Measurements from ENCODE around the gene JAKMIP1. TPM values are rescaled to one million over a fixed set of nuclear protein-coding genes. Genes with fewer than 3 reads are reported as not detected.

The JAKMIP1 gene
- total RNA-seq, 1 donor from 2014 or later: 0.13 TPM

- POLR2A ChIA-PET: no interaction called here
- Mint-ChIP-seq H3K36me3 (ENCODE audit: low read depth) (no peaks in the 10 kb centered on the region), H3K4me1 (no peaks in the 10 kb centered on the region), H3K27me3 (no peaks in the 10 kb centered on the region), H3K4me3 (no peak overlapping the region), H3K9me3 (peaks cover 2% of the 10 kb centered on the region), H3K27ac (no peak overlapping the region)
- TF ChIP-seq CTCF (IDR thresholded peaks at IDR 0.05): no peak
- no peak for ATAC-seq (ENCODE audit: low read depth)
- CTCF ChIA-PET: no interaction called here
- no peak for DNase-seq
- intact Hi-C loops (cut with micrococcal nuclease): no loop called here
Measured at GRCh38 chr4:6165766-6166165, 34.6 kb downstream of the JAKMIP1 start.

GRCh38 chr4:6162885-6163284 is 37.5 kb downstream of the JAKMIP1 start:
- no peaks in the 10 kb centered on the region for H3K4me1 Mint-ChIP-seq
- H3K9me3 Mint-ChIP-seq: peaks cover 2% of the 10 kb centered on the region
- POLR2A ChIA-PET: no interaction called here
- CTCF ChIA-PET: no interaction called here
- intact Hi-C loops (cut with micrococcal nuclease): no loop called here
- no peaks in the 10 kb centered on the region for H3K27me3 Mint-ChIP-seq
- no peak overlapping the region for H3K4me3 Mint-ChIP-seq
- DNase-seq: no peak
- no peaks in the 10 kb centered on the region for H3K36me3 Mint-ChIP-seq (ENCODE audit: low read depth)
- no peak overlapping the region for H3K27ac Mint-ChIP-seq
- TF ChIP-seq CTCF (IDR thresholded peaks at IDR 0.05): no peak
- no peak for ATAC-seq (ENCODE audit: low read depth)

GRCh38 chr4:6161921-6162464 is 38.4 kb downstream of the JAKMIP1 start:
- ATAC-seq (ENCODE audit: low read depth): no peak
- intact Hi-C loops (cut with micrococcal nuclease): no loop called here
- ChIA-PET POLR2A (no interaction called here), CTCF (no interaction called here)
- Mint-ChIP-seq H3K4me1 (no peaks in the 10 kb centered on the region), H3K36me3 (ENCODE audit: low read depth) (no peaks in the 10 kb centered on the region), H3K9me3 (peaks cover 2% of the 10 kb centered on the region), H3K27ac (no peak overlapping the region), H3K27me3 (peaks cover 1% of the 10 kb centered on the region), H3K4me3 (no peak overlapping the region)
- no peak for TF ChIP-seq CTCF (IDR thresholded peaks at IDR 0.05)
- DNase-seq: no peak

GRCh38 chr4:6160536-6160935 is 39.8 kb downstream of the JAKMIP1 start:
- no peak overlapping the region for H3K27ac Mint-ChIP-seq
- peaks cover 2% of the 10 kb centered on the region for H3K9me3 Mint-ChIP-seq

GRCh38 chr4:6157926-6158325 is 42.4 kb downstream of the JAKMIP1 start:
- no peak overlapping the region for H3K4me3 Mint-ChIP-seq
- POLR2A ChIA-PET: no interaction called here
- no peaks in the 10 kb centered on the region for H3K4me1 Mint-ChIP-seq
- no peak for DNase-seq
- peaks cover 1% of the 10 kb centered on the region for H3K27me3 Mint-ChIP-seq
- ATAC-seq (ENCODE audit: low read depth): no peak
- intact Hi-C loops (cut with micrococcal nuclease): no loop called here
- CTCF ChIA-PET: no interaction called here
- no peak for TF ChIP-seq CTCF (IDR thresholded peaks at IDR 0.05)
- no peaks in the 10 kb centered on the region for H3K9me3 Mint-ChIP-seq
- H3K36me3 Mint-ChIP-seq (ENCODE audit: low read depth): no peaks in the 10 kb centered on the region
- H3K27ac Mint-ChIP-seq: no peak overlapping the region

More at GRCh38 chr4:6160536-6160935, 39.8 kb downstream of the JAKMIP1 start:
- no peak for ATAC-seq (ENCODE audit: low read depth)
- intact Hi-C loops (cut with micrococcal nuclease): no loop called here
- Mint-ChIP-seq H3K27me3 (peaks cover 1% of the 10 kb centered on the region), H3K4me3 (no peak overlapping the region), H3K4me1 (no peaks in the 10 kb centered on the region), H3K36me3 (ENCODE audit: low read depth) (no peaks in the 10 kb centered on the region)
- ChIA-PET POLR2A (no interaction called here), CTCF (no interaction called here)
- DNase-seq: no peak
- no peak for TF ChIP-seq CTCF (IDR thresholded peaks at IDR 0.05)

All from activated B cell treated with CpG ODN at 0.5 μM for 24 hours (primary cell).